ENCODE data around the gene GADD45GIP1. TPM values are rescaled to one million over a fixed set of nuclear protein-coding genes. Genes with fewer than 3 reads are reported as not detected.
A peak's percentile ranks its signal among the peaks of the same experiment; 100 is the strongest.
"Not testable (repeated sequence)": the region's sequence is repeated elsewhere in the genome, so short reads cannot be mapped to it uniquely, and the experiment has no call there.

GADD45GIP1 gene
- polyA plus RNA-seq, 2 of the 4 experiments (the other 2 are of a cell fraction), result 26.4 to 31.1 TPM

DNA sequence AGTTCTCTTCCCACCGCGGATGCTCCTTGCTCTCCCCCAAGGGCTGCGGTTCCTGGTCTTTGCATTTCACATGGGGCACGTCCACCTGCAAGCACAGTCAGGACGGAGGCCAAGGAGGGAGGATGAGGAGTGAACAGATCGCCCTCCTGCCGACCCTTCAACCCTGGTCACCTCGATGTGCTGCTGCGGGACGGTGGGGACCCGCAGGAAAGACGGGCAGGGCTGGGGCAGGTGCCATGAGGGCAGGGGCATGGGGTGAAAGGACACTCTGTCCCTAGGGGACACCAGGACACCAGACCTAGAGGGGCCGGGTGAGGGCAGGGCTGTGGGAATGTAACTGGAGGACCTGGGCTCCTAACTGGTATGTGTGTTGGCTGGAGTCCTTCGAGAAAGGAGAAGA, 38.8 kb downstream of the GADD45GIP1 start:
- ChIA-PET POLR2A (no interaction called here), CTCF (no interaction called here)
- Histone ChIP-seq H3K9me3 (no peaks in the 10 kb centered on the region), H3K27ac (no peak overlapping the region), H3K4me3 (no peak overlapping the region), H3K4me1 (no peaks in the 10 kb centered on the region), H3K4me2 (no peak overlapping the region)
- ATAC-seq (no peak), FAIRE-seq (no peak), DNase-seq (ENCODE audit: low read depth in 1 of 2, low spot score in 1 of 2) (no peak)
- TF ChIP-seq RCOR1 (IDR thresholded peaks at IDR 0.05; ENCODE audit: low read depth, low read length) (no peak), FOXS1 (CRISPR knock-in tag; IDR thresholded peaks at IDR 0.05) (no peak), MAFK (IDR thresholded peaks at IDR 0.05; ENCODE audit: partially characterized antibody) (no peak), TFCP2L1 (CRISPR knock-in tag; IDR thresholded peaks at IDR 0.05) (no peak), CHD4 (IDR thresholded peaks at IDR 0.05; ENCODE audit: borderline replicate concordance) (no peak), KDM1A (IDR thresholded peaks at IDR 0.05; ENCODE audit: low read depth) (no peak), KDM5A (IDR thresholded peaks at IDR 0.05) (no peak), POLR2A (IDR thresholded peaks at IDR 0.05; ENCODE audit: low read length) (no peak), HOXB5 (CRISPR knock-in tag; IDR thresholded peaks at IDR 0.05) (no peak), BHLHE40 (IDR thresholded peaks at IDR 0.05; ENCODE audit: low read depth, low read length) (no peak), ESRRA (IDR thresholded peaks at IDR 0.05; ENCODE audit: borderline replicate concordance, low read length) (no peak), ZFP36 (IDR thresholded peaks at IDR 0.05; ENCODE audit: borderline replicate concordance, partially characterized antibody) (no peak), HOXB13 (CRISPR knock-in tag; IDR thresholded peaks at IDR 0.05; ENCODE audit: low read depth) (no peak), PHF8 (IDR thresholded peaks at IDR 0.05; ENCODE audit: borderline replicate concordance, low read depth) (no peak)
- TF ChIP-seq, protein P1, sequence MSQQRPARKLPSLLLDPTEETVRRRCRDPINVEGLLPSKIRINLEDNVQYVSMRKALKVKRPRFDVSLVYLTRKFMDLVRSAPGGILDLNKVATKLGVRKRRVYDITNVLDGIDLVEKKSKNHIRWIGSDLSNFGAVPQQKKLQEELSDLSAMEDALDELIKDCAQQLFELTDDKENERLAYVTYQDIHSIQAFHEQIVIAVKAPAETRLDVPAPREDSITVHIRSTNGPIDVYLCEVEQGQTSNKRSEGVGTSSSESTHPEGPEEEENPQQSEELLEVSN (IDR thresholded peaks at IDR 0.05; ENCODE audit: borderline replicate concordance, low read depth), result no peak
- TF ChIP-seq, protein P2, sequence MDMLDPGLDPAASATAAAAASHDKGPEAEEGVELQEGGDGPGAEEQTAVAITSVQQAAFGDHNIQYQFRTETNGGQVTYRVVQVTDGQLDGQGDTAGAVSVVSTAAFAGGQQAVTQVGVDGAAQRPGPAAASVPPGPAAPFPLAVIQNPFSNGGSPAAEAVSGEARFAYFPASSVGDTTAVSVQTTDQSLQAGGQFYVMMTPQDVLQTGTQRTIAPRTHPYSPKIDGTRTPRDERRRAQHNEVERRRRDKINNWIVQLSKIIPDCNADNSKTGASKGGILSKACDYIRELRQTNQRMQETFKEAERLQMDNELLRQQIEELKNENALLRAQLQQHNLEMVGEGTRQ (IDR thresholded peaks at IDR 0.05), result no peak
- TF ChIP-seq, protein P3, sequence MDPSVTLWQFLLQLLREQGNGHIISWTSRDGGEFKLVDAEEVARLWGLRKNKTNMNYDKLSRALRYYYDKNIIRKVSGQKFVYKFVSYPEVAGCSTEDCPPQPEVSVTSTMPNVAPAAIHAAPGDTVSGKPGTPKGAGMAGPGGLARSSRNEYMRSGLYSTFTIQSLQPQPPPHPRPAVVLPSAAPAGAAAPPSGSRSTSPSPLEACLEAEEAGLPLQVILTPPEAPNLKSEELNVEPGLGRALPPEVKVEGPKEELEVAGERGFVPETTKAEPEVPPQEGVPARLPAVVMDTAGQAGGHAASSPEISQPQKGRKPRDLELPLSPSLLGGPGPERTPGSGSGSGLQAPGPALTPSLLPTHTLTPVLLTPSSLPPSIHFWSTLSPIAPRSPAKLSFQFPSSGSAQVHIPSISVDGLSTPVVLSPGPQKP (IDR thresholded peaks at IDR 0.05; ENCODE audit: low read depth, low read length), result no peak
- TF ChIP-seq, protein P4, sequence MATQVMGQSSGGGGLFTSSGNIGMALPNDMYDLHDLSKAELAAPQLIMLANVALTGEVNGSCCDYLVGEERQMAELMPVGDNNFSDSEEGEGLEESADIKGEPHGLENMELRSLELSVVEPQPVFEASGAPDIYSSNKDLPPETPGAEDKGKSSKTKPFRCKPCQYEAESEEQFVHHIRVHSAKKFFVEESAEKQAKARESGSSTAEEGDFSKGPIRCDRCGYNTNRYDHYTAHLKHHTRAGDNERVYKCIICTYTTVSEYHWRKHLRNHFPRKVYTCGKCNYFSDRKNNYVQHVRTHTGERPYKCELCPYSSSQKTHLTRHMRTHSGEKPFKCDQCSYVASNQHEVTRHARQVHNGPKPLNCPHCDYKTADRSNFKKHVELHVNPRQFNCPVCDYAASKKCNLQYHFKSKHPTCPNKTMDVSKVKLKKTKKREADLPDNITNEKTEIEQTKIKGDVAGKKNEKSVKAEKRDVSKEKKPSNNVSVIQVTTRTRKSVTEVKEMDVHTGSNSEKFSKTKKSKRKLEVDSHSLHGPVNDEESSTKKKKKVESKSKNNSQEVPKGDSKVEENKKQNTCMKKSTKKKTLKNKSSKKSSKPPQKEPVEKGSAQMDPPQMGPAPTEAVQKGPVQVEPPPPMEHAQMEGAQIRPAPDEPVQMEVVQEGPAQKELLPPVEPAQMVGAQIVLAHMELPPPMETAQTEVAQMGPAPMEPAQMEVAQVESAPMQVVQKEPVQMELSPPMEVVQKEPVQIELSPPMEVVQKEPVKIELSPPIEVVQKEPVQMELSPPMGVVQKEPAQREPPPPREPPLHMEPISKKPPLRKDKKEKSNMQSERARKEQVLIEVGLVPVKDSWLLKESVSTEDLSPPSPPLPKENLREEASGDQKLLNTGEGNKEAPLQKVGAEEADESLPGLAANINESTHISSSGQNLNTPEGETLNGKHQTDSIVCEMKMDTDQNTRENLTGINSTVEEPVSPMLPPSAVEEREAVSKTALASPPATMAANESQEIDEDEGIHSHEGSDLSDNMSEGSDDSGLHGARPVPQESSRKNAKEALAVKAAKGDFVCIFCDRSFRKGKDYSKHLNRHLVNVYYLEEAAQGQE (IDR thresholded peaks at IDR 0.05), result no peak
- 91% methylated on average over 7 of the region's 14 CpGs for WGBS (ENCODE audit: missing lambda C conversion rate)

DNA sequence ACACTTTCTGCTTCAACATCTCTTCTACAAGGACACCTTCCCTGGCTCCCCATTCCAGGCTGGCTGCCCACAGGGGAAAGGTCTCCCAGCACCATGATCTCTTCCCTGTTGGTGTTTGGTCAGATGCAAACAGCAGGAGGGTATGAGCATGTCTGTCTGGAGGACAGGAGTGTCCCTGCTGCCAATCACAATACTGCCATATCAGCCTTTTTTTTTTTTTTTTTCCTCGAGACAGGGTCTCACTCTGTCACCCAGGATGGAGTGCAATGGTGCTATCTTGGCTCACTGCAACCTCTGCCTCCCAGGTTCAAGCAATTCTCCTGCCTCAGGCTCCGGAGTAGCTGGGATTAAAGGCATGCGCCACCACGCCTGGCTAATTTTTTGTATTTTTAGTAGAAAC, 41.2 kb downstream of the GADD45GIP1 start:
- H3K4me3 ChIP-seq; H3K27ac ChIP-seq; ATAC-seq; H3K4me2 ChIP-seq; H3K4me1 ChIP-seq; DNase-seq (ENCODE audit: low read depth in 1 of 2, low spot score in 1 of 2); H3K9me3 ChIP-seq; FAIRE-seq: not testable (repeated sequence)
- 85% methylated on average over 4 of the region's 4 CpGs for WGBS (ENCODE audit: missing lambda C conversion rate)
- ChIA-PET CTCF (interaction anchor here (0.7 kb wide), 1 partner anchor 166 kb away, joined by 4 read pairs; no protein-coding TSS in a partner anchor), POLR2A (interaction anchor here (0.9 kb wide), 1 partner anchor 10 kb away, joined by 8 read pairs; no protein-coding TSS in a partner anchor)
- TF ChIP-seq MAFK (IDR thresholded peaks at IDR 0.05; ENCODE audit: partially characterized antibody), result peak; percentile 55
